GM18951 (cell line): Measurements from ENCODE around the gene UVSSA.
"Not testable (repeated sequence)": the region's sequence is repeated elsewhere in the genome, so short reads cannot be mapped to it uniquely, and the experiment has no call there.

Experiments used
- POLR2A ChIP-seq: IDR thresholded peaks from 4 replicates; pipeline ENCODE4 v1.6.1; 2011; ENCODE audit warnings: mild to moderate bottlenecking; ENCODE audit not compliant: insufficient read length, insufficient read depth; ENCODE audit errors: extremely low read depth
- in situ Hi-C: fragments of 300-500 bp; cut with MboI; formaldehyde crosslinking; loops from one replicate; pipeline ENCODE4 v1.12.0; 2022; ENCODE audit warnings: low sequenced_read_pairs, mixed read lengths, inconsistent platforms; ENCODE audit not compliant: unreplicated experiment

UVSSA gene

DNA sequence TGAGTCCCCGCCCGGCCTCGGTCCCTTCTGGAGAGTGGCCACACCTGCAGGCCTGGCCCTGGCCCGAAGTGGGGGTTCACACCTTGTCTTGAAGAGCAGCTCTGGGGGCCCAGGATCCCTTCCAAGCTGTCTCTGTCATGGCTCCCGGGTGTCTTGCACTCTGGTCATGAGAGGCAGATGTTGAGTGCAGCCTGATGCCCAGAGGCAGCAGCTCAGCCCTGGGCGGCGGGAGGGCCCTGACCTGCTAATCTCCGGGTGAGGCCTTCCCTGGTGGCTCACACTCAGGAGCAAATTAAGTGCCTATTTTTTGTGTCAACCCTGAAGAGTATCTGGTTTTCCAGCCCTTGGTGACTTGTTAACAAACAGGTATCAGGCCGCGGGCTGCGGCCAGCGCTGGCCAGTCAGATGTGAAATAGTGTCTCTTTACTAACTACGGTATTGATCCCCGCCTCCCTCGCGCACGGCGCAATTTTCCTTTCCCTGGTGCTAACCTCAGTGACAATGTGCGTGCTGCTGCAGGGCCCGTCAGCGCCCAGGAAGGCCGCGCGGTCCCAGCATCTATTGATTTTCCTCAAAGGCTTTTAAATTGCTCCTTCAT, 35.0 kb downstream of the UVSSA start:
- TF ChIP-seq POLR2A: no peak
- in situ Hi-C loops: no loop called here

DNA sequence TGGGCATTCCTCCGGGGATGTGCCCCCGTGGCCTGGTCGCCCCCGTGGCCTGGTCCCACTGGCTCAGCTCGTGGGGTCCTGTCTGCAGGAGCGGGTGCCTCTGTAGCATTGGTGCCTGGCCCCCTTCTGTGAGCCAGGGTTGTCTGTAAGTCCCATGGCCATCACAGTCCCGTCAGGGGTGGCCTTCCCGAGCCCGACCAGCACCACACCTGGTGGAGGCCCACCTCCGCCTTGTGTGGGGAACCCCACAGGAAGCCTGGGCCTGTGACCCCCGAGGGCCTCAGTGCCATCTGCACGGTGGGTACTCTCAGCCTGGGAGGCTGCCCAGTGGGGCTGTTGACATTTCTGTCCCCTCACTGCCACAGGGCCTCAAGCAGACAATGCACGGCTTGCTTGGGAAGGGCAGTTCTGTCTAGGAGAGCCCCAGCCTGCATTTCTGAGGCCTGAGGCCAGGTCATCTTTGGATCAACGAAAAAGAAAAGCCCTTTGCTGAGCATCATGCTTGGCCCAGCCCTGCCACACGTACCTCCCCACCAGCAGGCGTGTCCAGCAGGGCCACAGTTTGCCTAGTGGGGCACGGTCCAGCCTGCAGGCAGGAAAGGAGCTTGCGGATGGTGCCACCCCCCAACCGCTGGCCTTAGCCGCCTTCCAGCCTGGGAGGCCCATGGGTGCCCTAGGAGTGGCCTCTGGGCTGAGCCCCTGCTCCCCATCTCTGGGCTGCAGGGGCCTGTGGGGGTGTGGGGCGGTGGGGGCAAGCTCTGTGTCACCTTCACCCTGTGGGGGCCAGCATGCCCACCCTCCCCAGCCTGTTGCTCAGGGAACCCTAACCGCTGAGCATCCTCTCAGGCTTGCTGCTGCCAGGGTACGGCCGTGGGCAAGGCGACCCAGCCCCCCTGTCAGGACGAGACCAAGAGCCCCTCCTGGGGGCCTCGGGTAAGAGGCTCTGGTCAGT, 36.0 kb downstream of the UVSSA start:
- TF ChIP-seq POLR2A: no peak
- in situ Hi-C loops: no loop called here

DNA sequence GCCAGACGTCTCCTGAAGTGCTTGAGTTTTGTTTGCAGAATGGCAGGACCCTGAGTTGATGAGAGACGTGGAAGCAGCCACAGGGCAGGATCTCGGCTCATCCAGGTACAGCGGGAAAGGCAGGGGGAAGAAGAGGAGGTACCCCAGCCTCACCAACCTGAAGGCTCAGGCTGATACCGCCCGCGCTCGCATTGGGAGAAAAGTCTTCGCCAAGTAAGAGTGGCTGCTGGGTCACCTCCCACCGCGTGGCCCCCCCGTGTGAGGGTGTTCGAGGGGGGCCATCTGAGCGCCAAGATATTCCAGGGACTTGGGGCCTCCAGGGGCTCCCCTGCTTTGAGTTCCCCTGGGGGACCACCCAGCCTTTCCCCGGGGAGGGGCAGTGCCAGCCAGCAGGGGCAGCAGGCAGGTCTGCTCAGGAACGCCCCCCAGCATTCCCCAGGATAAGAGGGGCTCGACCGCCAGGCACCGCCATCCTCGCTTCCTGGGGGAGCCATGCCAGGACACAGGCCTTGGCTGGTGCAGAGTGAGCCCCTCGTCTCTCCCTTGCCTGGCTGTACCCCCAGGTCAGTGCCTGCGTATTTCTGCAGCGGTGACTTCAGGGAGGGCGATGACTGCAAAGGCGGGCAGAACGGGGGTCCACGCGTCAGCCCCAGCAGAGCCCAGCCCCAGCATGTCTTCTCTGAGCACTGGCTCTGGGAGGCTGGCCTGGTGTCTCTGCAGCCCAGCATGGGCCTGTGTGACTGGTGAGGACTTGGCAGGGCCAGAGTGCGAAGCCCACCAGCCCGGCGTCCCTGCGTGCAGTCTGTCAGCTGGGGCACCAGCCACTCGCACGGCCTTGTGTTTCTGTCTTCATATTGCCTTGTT, 37.0 kb downstream of the UVSSA start:
- TF ChIP-seq POLR2A: no peak
- in situ Hi-C loops: no loop called here

DNA sequence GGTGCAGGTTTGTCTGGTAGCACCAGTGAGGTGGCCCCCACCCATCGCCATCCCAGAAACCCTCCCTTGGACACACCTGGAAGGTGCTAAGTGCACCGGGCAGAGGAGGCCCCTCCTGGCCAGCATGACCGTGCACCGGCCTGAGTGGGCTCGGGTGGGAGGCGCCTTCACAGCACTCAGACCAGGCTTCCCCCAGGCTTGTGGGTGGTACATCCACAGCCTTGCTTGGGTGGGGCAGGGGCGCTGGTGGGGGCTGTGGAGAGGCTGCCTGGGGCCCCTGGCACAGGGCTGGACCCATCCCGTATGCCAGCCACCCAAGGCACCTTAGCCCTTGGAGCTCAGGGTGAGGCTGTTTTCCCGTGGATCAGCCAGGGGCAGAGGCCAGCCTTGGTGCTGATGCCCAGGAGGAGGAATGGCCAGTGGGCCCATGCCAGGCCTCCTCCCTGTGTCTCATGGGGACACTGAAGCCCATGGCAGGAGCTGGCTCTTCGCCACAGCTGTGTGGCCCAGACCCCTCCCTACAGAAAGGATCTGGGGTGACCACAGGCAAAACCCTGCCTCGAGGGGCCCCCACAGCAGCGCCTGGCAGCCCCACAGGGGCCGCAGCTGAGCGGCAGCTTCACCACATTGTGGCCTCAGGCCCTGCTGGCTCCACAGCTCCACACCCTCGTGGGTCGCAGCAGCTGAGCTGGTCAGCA, 37.8 kb downstream of the UVSSA start:
- TF ChIP-seq POLR2A: no peak
- in situ Hi-C loops: no loop called here

DNA sequence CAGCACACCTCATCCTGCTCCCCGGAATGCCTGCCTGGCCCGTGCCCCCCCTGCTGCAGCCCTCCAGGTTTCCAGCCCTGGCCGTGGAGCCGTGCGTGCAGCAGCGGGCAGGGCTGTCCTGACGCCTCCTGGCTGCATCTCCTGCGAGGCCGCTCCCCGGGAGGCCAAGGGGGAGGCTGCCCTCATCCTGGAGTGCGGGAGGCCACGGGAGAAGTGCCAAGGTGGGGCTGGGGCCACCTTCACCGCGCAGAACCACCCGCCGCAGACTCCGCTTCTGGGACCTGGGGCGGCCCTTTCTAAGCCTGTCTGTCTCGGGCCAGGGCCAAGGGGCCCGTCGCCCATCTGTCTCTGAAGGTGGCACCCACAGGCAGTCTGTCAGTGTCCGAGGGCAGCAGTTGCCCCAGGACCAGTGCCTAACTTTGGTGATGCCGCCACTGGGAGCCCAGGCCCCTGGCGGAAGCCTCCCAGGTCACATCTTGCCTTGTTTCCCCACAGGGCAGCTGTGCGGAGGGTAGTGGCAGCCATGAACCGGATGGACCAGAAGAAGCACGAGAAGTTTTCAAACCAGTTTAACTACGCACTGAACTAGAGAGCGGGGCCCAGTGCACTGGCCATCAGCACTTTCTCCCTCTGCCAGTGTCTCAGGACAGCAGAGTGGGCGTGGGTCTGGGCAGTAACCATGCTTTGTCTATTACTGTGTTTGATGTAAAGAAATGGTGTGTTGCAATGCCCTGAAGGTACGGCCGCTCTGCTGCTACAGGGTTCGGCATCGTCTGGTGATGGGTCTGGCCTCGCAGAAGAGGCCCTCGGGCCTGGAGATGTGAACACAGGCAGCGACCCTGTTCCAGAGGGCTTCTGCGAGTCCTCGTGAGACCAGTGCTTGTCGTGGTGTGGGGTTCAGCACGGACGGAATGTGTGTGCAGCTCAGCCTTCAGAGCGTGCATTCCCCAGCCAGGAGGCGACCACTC, 38.6 kb downstream of the UVSSA start:
- TF ChIP-seq POLR2A: no peak
- in situ Hi-C loops: no loop called here

DNA sequence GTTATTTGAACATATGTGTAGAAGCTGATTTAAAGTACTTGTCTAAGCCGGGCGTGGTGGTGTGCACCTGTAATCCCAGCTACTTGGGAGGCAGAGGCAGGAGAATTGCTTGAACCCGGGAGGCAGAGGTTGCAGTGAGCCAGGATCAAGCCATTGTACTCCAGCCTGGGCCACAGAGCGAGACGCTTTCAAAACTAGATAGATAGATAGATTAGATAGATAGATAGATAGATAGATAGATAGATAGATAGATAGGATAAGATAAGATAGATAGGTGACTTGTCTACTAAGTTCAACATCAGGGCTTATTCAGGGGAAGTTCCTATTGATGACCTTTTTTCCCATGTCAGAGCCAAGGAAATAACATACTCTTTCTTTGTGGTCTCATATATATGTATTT, 46.4 kb downstream of the UVSSA start:
- in situ Hi-C loops: not testable (repeated sequence)

DNA sequence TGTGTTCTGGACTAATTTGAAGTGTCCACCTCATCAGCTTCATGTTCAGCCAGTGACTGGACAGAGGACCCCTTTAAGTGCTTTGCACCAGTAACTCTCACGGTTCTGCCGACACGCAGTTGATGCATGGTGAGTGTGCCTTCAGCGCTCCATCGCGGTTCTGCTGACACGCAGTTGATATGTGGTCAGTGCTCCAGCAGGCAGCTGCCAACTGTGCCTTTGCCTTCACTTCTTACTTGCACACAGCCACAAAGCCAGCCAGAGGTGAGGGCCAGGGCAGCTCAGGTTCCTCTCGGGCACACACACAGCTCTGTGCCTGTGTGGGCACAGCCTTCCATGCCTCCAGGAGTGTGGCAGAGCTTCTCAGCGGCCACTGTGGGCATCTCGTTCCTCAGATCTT, 46.9 kb downstream of the UVSSA start:
- in situ Hi-C loops: no loop called here
- TF ChIP-seq POLR2A: no peak

DNA sequence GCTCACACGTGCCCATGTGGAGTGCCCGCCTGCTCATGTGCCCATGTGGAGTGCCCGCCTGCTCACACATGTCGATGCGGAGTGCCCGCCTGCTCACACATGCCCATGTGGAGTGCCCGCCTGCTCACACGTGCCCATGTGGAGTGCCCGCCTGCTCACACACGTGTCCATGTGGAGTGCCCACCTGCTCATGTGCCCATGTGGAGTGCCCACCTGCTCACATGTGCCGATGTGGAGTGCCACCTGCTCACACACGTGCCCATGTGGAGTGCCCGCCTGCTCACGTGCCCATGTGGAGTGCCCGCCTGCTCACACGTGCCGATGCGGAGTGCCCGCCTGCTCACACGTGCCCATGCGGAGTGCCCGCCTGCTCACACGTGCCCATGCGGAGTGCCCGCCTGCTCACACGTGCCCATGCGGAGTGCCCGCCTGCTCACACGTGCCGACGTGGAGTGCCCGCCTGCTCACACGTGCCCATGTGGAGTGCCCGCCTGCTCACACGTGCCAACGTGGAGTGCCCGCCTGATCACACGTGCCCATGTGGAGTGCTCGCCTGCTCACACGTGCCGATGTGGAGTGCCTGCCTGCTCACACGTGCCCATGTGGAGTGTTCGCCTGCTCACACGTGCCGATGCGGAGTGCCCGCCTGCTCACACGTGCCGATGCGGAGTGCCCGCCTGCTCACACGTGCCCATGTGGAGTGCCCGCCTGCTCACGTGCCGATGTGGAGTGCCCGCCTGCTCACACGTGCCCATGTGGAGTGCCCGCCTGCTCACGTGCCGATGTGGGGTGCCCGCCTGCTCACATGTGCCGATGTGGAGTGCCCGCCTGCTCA, 47.8 kb downstream of the UVSSA start:
- in situ Hi-C loops: not testable (repeated sequence)

DNA sequence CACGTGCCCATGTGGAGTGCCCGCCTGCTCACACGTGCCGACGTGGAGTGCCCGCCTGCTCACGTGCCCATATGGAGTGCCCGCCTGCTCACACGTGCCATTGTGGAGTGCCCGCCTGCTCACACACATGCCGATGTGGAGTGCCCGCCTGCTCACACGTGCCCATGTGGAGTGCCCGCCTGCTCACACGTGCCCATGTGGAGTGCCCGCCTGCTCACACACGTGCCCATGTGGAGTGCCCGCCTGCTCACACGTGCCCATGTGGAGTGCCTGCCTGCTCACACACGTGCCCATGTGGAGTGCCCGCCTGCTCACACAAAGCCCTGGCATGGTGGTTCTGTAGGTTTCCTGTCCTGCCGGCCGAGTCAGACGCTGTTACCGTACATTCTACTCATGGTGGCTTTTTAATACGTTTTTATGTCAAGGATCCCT, 48.4 kb downstream of the UVSSA start:
- in situ Hi-C loops: not testable (repeated sequence)

DNA sequence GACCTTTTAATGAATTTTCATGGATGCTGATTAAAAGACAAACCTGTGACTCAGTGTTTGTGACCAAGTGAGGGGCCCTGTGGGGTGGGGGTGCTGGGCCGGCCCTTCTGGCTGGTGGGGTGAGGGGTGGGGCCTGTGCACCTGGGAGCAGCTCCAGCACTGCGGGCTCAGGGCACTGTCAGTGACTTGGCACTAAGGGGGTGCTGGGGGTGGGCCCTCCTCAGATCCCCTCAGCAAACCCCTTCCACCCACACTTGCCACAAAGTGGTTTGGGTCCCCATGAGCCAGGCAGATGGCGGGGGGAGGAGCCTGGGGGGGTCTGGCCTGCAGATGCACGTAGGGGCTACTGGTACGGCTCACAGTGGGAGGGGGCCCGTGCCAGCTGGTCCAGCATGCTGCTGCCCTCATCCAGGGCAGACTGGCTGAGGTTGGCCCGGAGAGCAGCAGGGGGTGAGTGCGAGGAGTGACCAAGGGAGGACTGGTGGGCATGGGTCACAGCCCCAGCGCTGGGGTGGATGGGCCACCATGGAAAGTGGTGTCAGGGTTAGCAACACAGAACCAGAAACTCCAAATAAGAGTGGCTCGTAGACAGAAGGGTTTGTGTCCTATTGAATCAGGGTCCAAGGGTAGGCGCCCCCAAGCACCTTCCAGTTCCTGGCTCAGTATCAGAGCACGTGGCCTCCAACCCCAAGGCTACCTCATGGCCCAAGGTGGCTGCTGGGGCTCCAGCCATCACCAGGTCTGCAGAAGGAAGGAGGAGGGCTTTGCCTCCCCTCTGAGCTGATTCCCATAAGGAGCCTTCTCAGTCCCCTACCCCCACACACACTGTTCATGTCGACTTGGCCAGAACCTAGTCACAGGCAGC, 49.2 kb downstream of the UVSSA start:
- in situ Hi-C loops: no loop called here
- TF ChIP-seq POLR2A: no peak
